Mucosa of rectum (tissue), 2 donors: ENCODE measurements around the gene UTS2B.

Experiments used
- H3K27ac ChIP-seq, 2 donors: one replicate each; pipeline ENCODE4 v1.7.0; 2013; ENCODE audit warnings: inconsistent platforms in 2 of 2, low read depth in 2 of 2, low read length in 2 of 2
- H3K27me3 ChIP-seq, 2 donors: one replicate each; pipeline ENCODE4 v1.7.0; 2013; ENCODE audit warnings: low read length in 2 of 2; ENCODE audit not compliant: control insufficient read depth in 2 of 2, insufficient read depth in 2 of 2
- H3K36me3 ChIP-seq, 2 donors: one replicate each; pipeline ENCODE4 v1.7.0; 2013; ENCODE audit warnings: low read length in 2 of 2; ENCODE audit not compliant: control insufficient read depth in 2 of 2, insufficient read depth in 2 of 2
- H3K4me1 ChIP-seq, 2 donors: one replicate each; pipeline ENCODE4 v1.7.0; 2013; ENCODE audit warnings: low read length in 2 of 2, mild to moderate bottlenecking in 1 of 2; ENCODE audit not compliant: control insufficient read depth in 2 of 2, insufficient read depth in 2 of 2
- H3K4me3 ChIP-seq, 2 donors: one replicate each; pipeline ENCODE4 v1.7.0; 2013; ENCODE audit warnings: low read length in 2 of 2
- H3K9ac ChIP-seq, 2 donors: one replicate each; pipeline ENCODE4 v1.7.0; 2013; ENCODE audit warnings: low read length in 2 of 2, low read depth in 1 of 2, mild to moderate bottlenecking in 1 of 2
- H3K9me3 ChIP-seq, 2 donors: one replicate each; pipeline ENCODE4 v1.7.0; 2013; ENCODE audit warnings: low read length in 2 of 2; ENCODE audit not compliant: control insufficient read depth in 2 of 2
- donor health status: healthy.
- donor health status: Normal muscosa, but diverticular disease.

The UTS2B gene

DNA sequence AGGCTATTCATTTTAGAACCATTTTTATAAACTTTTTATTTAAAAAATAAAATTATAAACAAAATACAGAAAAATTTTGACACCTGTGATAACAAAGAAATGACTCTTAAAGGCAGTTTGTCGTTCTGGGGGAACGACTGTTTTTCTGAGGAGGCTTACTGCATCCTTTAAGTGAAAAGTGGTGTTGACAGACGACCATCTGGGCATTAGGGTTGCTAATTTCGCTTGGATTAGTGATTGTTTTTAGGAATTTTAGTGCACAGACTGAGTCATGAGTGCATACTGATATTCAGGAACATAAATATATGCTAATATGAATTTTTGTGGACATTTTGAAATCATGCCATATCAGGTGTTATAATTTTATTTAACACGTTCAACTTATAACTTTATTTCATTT is 102.8 kb downstream of the UTS2B start:
- Histone ChIP-seq H3K36me3 (no peaks in the 10 kb centered on the region), H3K4me1 (no peaks in the 10 kb centered on the region), H3K9ac (no peak overlapping the region), H3K9me3 (peaks cover 0 to 2% of the 10 kb centered on the region in 2 donors), H3K4me3 (no peak overlapping the region), H3K27ac (no peak overlapping the region), H3K27me3 (no peaks in the 10 kb centered on the region)

GRCh38 chr3:191221638-191222037 is 108.7 kb downstream of the UTS2B start:
- Histone ChIP-seq H3K4me3 (no peak overlapping the region), H3K27me3 (no peaks in the 10 kb centered on the region), H3K4me1 (no peaks in the 10 kb centered on the region), H3K27ac (no peak overlapping the region), H3K9me3 (peaks cover 0 to 2% of the 10 kb centered on the region in 2 donors), H3K36me3 (no peaks in the 10 kb centered on the region), H3K9ac (no peak overlapping the region)

- Histone ChIP-seq H3K36me3 (no peaks in the 10 kb centered on the region), H3K9me3 (peaks cover 0 to 2% of the 10 kb centered on the region in 2 donors), H3K27me3 (no peaks in the 10 kb centered on the region), H3K27ac (no peak overlapping the region), H3K4me1 (no peaks in the 10 kb centered on the region), H3K9ac (no peak overlapping the region), H3K4me3 (no peak overlapping the region)
These were observed 109.4 kb downstream of the UTS2B start for GRCh38 chr3:191220908-191221307.

DNA sequence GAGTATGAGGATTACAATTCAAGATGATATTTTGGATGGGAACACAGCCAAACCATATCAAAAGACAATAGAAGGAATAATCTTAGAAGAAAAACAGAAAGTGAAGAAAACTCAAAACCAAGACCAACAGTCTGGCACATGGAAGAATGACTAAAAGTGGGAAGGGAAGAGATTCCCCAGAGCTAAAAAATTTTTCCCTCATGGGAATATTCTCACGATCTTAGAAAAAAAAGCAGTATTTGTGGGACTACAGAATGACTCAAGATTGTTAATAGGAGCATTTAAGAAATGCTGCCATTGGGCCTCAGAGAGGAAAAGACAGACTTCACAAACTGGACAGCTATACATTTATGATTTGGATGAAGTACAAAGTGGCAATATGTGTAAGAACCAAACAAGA is 113.0 kb downstream of the UTS2B start:
- Histone ChIP-seq H3K9me3 (no peaks in the 10 kb centered on the region), H3K4me1 (no peaks in the 10 kb centered on the region), H3K4me3 (no peak overlapping the region), H3K36me3 (no peaks in the 10 kb centered on the region), H3K27me3 (no peaks in the 10 kb centered on the region), H3K9ac (no peak overlapping the region), H3K27ac (no peak overlapping the region)
